Neural progenitor cell (in vitro differentiated cells): ENCODE results near the gene GDF7.

Experiments
- CTCF ChIP-seq: fragments of 200-600 bp; sonication (generic); IDR thresholded peaks from 2 replicates; pipeline ENCODE4 v1.5.1; 2017; ENCODE audit warnings: antibody characterized with exemption, mild to moderate bottlenecking
- EZH2 ChIP-seq: fragments of 200-600 bp; sonication (generic); IDR thresholded peaks from 2 replicates; pipeline ENCODE4 v1.6.1; 2017; ENCODE audit warnings: antibody characterized with exemption, mild to moderate bottlenecking, moderate library complexity

DNA sequence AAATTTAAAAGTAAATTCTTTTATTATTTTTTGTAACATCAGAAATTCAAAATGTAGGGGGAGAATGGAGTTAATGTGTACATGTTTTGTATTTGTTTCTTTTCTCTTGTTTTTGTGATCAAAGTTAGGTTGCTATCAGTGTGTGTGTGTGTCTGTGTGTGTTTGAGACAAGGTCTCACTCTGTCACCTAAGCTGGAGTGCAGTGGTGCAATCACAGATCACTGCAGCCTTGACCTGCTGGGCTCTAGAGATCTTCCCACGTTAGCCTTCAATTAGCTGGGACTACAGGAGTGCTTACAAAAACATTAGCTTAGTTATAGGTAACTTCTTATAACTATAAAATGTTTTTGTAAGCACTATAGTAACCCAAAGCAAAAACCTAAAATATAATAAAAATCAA is 50.7 kb downstream of the GDF7 start:
- no peak for TF ChIP-seq CTCF
- TF ChIP-seq EZH2: no peak
